Glutamatergic neuron (in vitro differentiated cells): ENCODE data around the gene MYCN. TPM values are rescaled to one million over a fixed set of nuclear protein-coding genes. Genes with fewer than 3 reads are reported as not detected.

Experiments used
- DNase-seq: peaks from one replicate; pipeline ENCODE4 v3.0.0; 2022
- H3K27ac Mint-ChIP-seq: one replicate; pipeline ENCODE4 v1.8.0; 2020; ENCODE audit warnings: mild to moderate bottlenecking, mixed read lengths, inconsistent platforms; ENCODE audit not compliant: unreplicated experiment
- H3K27me3 Mint-ChIP-seq: one replicate; pipeline ENCODE4 v1.8.0; 2020; ENCODE audit warnings: mild to moderate bottlenecking, moderate library complexity, mixed read lengths, inconsistent platforms; ENCODE audit not compliant: unreplicated experiment
- H3K36me3 Mint-ChIP-seq: one replicate; pipeline ENCODE4 v1.8.0; 2020; ENCODE audit warnings: mild to moderate bottlenecking, mixed read lengths, inconsistent platforms; ENCODE audit not compliant: unreplicated experiment
- H3K4me1 Mint-ChIP-seq: one replicate; pipeline ENCODE4 v1.8.0; 2020; ENCODE audit warnings: mild to moderate bottlenecking, low read depth, mixed read lengths, inconsistent platforms; ENCODE audit not compliant: unreplicated experiment
- H3K4me3 Mint-ChIP-seq: one replicate; pipeline ENCODE4 v1.8.0; 2020; ENCODE audit warnings: mild to moderate bottlenecking, mixed read lengths, inconsistent platforms; ENCODE audit not compliant: unreplicated experiment
- H3K9me3 Mint-ChIP-seq: one replicate; pipeline ENCODE4 v1.8.0; 2020; ENCODE audit warnings: mild to moderate bottlenecking, moderate library complexity, mixed read lengths, inconsistent platforms; ENCODE audit not compliant: unreplicated experiment
- CTCF ChIP-seq: fragments of 200-600 bp; sonication (generic); IDR thresholded peaks from one replicate; pipeline ENCODE4 v1.5.0; 2021; ENCODE audit not compliant: partially characterized antibody, unreplicated experiment
- total RNA-seq: library from RNA; stranded (reverse); fragmentation: NEBNext Ultra II Directional; extraction: Animal tissue kit (Norgen Biotek cat#: 25700); gene quantifications from one replicate; pipeline ENCODE4 v1.2.1, GENCODE V29; 2021; ENCODE audit not compliant: unreplicated experiment

The MYCN gene
- total RNA-seq, 1 donor from 2014 or later: 43.8 TPM

GRCh38 chr2:15992457-15993231 is 52.3 kb downstream of the MYCN start:
- no peak overlapping the region for H3K4me3 Mint-ChIP-seq
- no peaks in the 10 kb centered on the region for H3K36me3 Mint-ChIP-seq
- H3K27ac Mint-ChIP-seq: no peak overlapping the region
- DNase-seq: no peak
- H3K4me1 Mint-ChIP-seq: peaks cover 8% of the 10 kb centered on the region
- peaks cover 2% of the 10 kb centered on the region for H3K27me3 Mint-ChIP-seq
- no peak for TF ChIP-seq CTCF
- H3K9me3 Mint-ChIP-seq: peaks cover 3% of the 10 kb centered on the region

- Mint-ChIP-seq H3K9me3 (peaks cover 3% of the 10 kb centered on the region), H3K4me3 (no peak overlapping the region), H3K36me3 (no peaks in the 10 kb centered on the region), H3K27me3 (peaks cover 2% of the 10 kb centered on the region), H3K27ac (peak overlapping the region; percentile 62), H3K4me1 (peaks cover 8% of the 10 kb centered on the region)
- TF ChIP-seq CTCF: no peak
- DNase-seq: no peak
Measured at GRCh38 chr2:15993232-15993610, 52.9 kb downstream of the MYCN start.

- TF ChIP-seq CTCF: no peak
- no peaks in the 10 kb centered on the region for H3K36me3 Mint-ChIP-seq
- peak overlapping the region; percentile 25 for H3K4me3 Mint-ChIP-seq
- H3K4me1 Mint-ChIP-seq: peaks cover 8% of the 10 kb centered on the region
- peaks cover 2% of the 10 kb centered on the region for H3K27me3 Mint-ChIP-seq
- peaks cover 3% of the 10 kb centered on the region for H3K9me3 Mint-ChIP-seq
- no peak for DNase-seq
- peak overlapping the region; percentile 62 for H3K27ac Mint-ChIP-seq
Measured at GRCh38 chr2:15993666-15994065, 53.3 kb downstream of the MYCN start.

GRCh38 chr2:15995603-15996002 is 55.3 kb downstream of the MYCN start:
- Mint-ChIP-seq H3K4me3 (no peak overlapping the region), H3K4me1 (peaks cover 19% of the 10 kb centered on the region), H3K27ac (no peak overlapping the region), H3K27me3 (peaks cover 5% of the 10 kb centered on the region), H3K36me3 (no peaks in the 10 kb centered on the region), H3K9me3 (peaks cover 3% of the 10 kb centered on the region)
- DNase-seq: no peak
- TF ChIP-seq CTCF: no peak
